ENCODE data around the gene SLC35F1. TPM values are rescaled to one million over a fixed set of nuclear protein-coding genes. Genes with fewer than 3 reads are reported as not detected.

The SLC35F1 gene
- total RNA-seq, 1 donor = not detected

DNA sequence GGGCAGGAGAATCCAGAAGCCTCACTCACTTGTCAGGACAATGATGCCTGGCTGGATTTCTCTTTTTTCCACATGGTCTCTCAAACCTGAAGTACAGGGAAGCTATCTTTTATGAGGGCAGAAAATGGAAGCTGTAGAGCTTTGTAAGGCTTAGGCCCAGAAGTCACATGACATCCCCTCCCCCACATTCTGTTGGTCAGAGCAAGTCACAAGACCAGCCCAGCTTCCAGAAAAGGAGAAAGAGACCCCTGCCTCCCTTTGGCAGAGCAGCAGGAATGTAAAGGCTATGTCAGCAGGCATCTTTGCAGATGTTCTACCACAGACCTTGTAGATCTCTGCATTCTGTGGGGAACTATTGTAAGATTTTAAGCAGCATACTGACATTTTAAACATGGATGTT, 245.5 kb downstream of the SLC35F1 start:
- no peak for DNase-seq (ENCODE audit: low read depth)
- TF ChIP-seq, protein P1, sequence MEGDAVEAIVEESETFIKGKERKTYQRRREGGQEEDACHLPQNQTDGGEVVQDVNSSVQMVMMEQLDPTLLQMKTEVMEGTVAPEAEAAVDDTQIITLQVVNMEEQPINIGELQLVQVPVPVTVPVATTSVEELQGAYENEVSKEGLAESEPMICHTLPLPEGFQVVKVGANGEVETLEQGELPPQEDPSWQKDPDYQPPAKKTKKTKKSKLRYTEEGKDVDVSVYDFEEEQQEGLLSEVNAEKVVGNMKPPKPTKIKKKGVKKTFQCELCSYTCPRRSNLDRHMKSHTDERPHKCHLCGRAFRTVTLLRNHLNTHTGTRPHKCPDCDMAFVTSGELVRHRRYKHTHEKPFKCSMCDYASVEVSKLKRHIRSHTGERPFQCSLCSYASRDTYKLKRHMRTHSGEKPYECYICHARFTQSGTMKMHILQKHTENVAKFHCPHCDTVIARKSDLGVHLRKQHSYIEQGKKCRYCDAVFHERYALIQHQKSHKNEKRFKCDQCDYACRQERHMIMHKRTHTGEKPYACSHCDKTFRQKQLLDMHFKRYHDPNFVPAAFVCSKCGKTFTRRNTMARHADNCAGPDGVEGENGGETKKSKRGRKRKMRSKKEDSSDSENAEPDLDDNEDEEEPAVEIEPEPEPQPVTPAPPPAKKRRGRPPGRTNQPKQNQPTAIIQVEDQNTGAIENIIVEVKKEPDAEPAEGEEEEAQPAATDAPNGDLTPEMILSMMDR (IDR thresholded peaks at IDR 0.05; ENCODE audit: insufficient read depth, low read depth, low read length) = no peak
- no peak overlapping the region for H3K4me3 ChIP-seq (ENCODE audit: low read depth, low read length)

DNA sequence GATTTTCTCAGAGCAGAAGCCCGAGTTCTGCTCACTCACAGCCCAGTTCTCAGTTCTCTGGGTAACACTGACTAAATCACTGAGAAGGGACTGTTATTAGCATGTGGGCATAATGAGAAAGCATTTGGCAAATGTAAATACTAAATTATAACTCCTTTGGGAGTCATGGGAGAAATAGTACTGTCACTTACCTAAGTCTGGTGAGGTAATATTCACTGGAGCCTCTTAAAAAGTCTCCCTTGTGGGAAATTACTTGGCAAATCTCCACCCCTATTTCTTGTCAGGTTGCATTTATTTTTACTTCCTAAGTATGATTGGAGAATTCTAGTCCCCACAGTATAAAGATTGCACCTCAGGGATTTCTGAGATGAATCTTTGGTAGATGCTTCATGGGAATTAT, 254.3 kb downstream of the SLC35F1 start:
- TF ChIP-seq, protein P1 (IDR thresholded peaks at IDR 0.05; ENCODE audit: insufficient read depth, low read depth, low read length) = no peak
- no peak for DNase-seq (ENCODE audit: low read depth)
- no peak overlapping the region for H3K4me3 ChIP-seq (ENCODE audit: low read depth, low read length)

DNA sequence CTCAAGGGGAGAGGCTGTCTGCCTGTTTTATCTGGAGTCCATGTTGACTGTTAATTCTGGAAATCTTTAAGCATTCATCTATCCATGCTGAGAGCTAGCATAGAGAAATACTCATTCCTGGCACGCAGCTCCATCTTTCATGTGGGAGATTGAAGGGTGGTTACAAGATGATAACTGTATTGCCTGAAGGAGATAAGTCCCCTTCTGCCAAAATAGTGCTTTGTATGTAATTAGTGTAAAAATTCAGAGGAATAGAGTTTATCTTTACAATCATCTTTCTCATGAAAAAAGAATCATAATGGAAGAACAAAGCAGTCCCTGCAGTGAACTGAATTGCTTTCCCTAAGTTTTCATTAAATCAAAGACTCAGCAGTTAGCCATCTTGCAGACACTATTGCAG, 256.5 kb downstream of the SLC35F1 start:
- DNase-seq (ENCODE audit: low read depth) = no peak
- TF ChIP-seq, protein P1 (IDR thresholded peaks at IDR 0.05; ENCODE audit: insufficient read depth, low read depth, low read length) = no peak
- H3K4me3 ChIP-seq (ENCODE audit: low read depth, low read length) = no peak overlapping the region

DNA sequence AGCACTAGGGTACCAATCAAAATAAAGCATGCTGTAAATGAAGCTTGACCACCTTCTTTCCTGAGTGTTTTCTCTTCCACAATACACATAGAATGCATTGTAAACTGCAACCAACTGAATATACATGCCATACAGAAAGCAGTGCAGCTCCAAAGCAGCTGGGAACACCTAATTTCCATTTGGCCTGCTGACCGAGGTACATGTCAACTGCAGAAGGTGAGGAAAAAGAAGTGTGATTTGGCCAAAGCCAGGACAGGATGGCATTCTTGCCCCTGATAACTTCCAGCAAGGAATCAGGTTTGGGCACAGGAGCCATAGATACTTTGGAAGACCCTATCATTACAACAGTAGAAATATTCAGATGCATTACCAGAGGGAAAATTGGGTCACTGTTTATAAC, 258.4 kb downstream of the SLC35F1 start:
- no peak for DNase-seq (ENCODE audit: low read depth)
- TF ChIP-seq, protein P1 (IDR thresholded peaks at IDR 0.05; ENCODE audit: insufficient read depth, low read depth, low read length) = no peak
- no peak overlapping the region for H3K4me3 ChIP-seq (ENCODE audit: low read depth, low read length)

DNA sequence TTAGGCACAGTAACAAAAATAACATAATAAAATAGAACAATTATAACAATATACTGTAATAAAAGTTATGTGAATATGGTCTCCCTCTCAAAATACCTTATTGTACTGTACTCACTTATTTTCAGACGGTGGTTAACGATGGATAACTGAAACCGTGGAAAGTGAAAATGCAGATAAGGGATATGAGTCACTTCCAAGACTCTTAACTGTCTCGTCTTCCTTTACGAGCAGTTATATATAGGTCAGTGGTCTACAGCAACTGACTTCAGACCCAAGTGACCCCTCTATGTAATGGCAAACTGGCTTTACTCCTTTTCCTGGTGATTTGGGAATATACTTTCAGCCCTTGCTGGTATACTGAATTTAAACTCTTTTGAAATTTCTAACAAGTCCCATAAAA, 261.4 kb downstream of the SLC35F1 start:
- TF ChIP-seq, protein P1 (IDR thresholded peaks at IDR 0.05; ENCODE audit: insufficient read depth, low read depth, low read length) = no peak
- no peak overlapping the region for H3K4me3 ChIP-seq (ENCODE audit: low read depth, low read length)
- no peak for DNase-seq (ENCODE audit: low read depth)

DNA sequence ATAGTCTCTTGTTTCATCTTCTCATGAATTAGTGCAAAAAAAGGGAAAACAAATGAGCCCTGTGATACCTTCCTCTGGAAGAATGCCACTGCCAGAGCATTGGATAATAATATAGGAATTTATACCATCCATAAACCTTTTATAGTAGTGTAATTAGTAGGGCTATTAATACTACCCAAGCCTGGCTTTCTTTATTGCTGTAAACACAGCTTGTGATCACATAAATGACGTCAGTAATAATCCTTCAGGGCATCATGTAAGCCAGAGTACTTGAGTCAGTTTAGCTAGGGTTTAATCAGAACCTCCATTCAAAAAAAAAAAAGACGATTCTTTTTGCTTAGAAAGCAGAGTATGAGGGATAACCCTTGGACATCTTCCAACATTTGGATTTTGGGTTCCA, 264.8 kb downstream of the SLC35F1 start:
- TF ChIP-seq, protein P1 (IDR thresholded peaks at IDR 0.05; ENCODE audit: insufficient read depth, low read depth, low read length) = no peak
- no peak for DNase-seq (ENCODE audit: low read depth)
- no peak overlapping the region for H3K4me3 ChIP-seq (ENCODE audit: low read depth, low read length)

DNA sequence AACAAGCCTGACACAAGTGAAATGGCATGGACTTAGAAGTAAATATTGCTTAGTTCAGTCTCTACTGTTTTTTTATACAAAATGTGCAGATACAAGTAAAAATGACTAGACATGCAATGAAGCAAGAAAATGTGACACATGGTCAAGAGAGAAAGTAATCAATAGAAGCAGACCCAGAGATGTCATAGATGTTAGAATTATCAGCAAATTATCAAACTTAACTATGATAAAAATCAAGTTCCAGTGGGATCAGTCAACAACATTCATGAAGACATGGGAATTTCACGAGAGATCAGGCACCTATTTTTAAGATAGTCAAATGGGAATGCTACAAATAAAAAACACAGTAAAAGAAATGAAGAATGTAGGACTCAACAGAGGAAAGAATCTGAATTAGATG, 267.0 kb downstream of the SLC35F1 start:
- TF ChIP-seq, protein P1 (IDR thresholded peaks at IDR 0.05; ENCODE audit: insufficient read depth, low read depth, low read length) = no peak
- DNase-seq (ENCODE audit: low read depth) = no peak
- H3K4me3 ChIP-seq (ENCODE audit: low read depth, low read length) = no peak overlapping the region
